IMR-90 (cell line): ENCODE data around the gene MRPS26. TPM values are rescaled to one million over a fixed set of nuclear protein-coding genes. Genes with fewer than 3 reads are reported as not detected.

Experiments
- ATAC-seq: fragments of 200-7000 bp; cut with Tn5 transposase; 2 replicates; pipeline ENCODE4 v1.9.1; 2020; ENCODE audit warnings: low read depth, mild to moderate bottlenecking, moderate library complexity
- BruUV-seq: library from RNA; stranded (reverse); fragments of 400-500 nt; replicated peaks from 2 replicates; lab custom pipeline; 2021; lab: Mats Ljungman, UMichigan
- CTCF ChIA-PET: fragments of 300-600 bp; formaldehyde crosslinking; extraction: SDS; loops from one replicate; lab custom pipeline; 2021; ENCODE audit warnings: antibody characterized with exemption; lab: Yijun Ruan, JAX
- POLR2A ChIA-PET: fragments of 300-600 bp; sonication (Branson Sonifier 250); formaldehyde crosslinking; loops from one replicate; lab custom pipeline; 2022; ENCODE audit warnings: antibody characterized with exemption; ENCODE audit not compliant: unreplicated experiment; lab: Charles Lee
- DNase-seq: peaks from one replicate; pipeline ENCODE4 v3.0.0; 2013
- H2AFZ ChIP-seq: replicated peaks from 2 replicates; pipeline ENCODE3; 2013; ENCODE audit warnings: low read length, mild to moderate bottlenecking; ENCODE audit not compliant: poor library complexity
- H2AK5ac ChIP-seq: 2 replicates; pipeline ENCODE4 v1.6.1; 2013; ENCODE audit warnings: low read depth, low read length, inconsistent platforms
- H2AK9ac ChIP-seq: replicated peaks from 2 replicates; pipeline ENCODE3; 2013; ENCODE audit warnings: mild to moderate bottlenecking, low read depth, low read length, moderate library complexity; ENCODE audit not compliant: poor library complexity
- H2BK120ac ChIP-seq: 2 replicates; pipeline ENCODE4 v1.6.1; 2013; ENCODE audit warnings: low read depth, low read length, inconsistent platforms
- H2BK15ac ChIP-seq: 3 replicates; pipeline ENCODE4 v1.6.1; 2013; ENCODE audit warnings: low read depth, low read length, inconsistent platforms
- H2BK20ac ChIP-seq: 2 replicates; pipeline ENCODE4 v1.6.1; 2013; ENCODE audit warnings: low read depth, mild to moderate bottlenecking, inconsistent platforms, low read length, moderate library complexity
- H2BK5ac ChIP-seq: 2 replicates; pipeline ENCODE4 v1.6.1; 2013; ENCODE audit warnings: mild to moderate bottlenecking, low read depth, low read length, inconsistent platforms; ENCODE audit not compliant: poor library complexity, severe bottlenecking
- H3K14ac ChIP-seq: replicated peaks from 2 replicates; pipeline ENCODE4 v1.6.1; 2013; ENCODE audit warnings: low read depth, low read length, inconsistent platforms
- H3K18ac ChIP-seq: 2 replicates; pipeline ENCODE4 v1.6.1; 2013; ENCODE audit warnings: low read depth, low read length, control low read depth
- H3K23ac ChIP-seq: 2 replicates; pipeline ENCODE4 v1.6.1; 2013; ENCODE audit warnings: low read depth, low read length, inconsistent platforms
- H3K27ac ChIP-seq: 2 replicates; pipeline ENCODE4 v1.5.1; 2013; ENCODE audit warnings: mild to moderate bottlenecking, control low read depth, low read length; ENCODE audit not compliant: insufficient read depth
- H3K27me3 ChIP-seq: 2 replicates; pipeline ENCODE4 v1.6.1; 2013; ENCODE audit warnings: low read length; ENCODE audit not compliant: control insufficient read depth, insufficient read depth
- H3K36me3 ChIP-seq: 2 replicates; pipeline ENCODE4 v1.6.1; 2013; ENCODE audit warnings: low read length, mixed read lengths; ENCODE audit not compliant: control insufficient read depth, insufficient read depth
- H3K4ac ChIP-seq: 2 replicates; pipeline ENCODE4 v1.6.1; 2013; ENCODE audit warnings: low read depth, low read length, inconsistent platforms
- H3K4me1 ChIP-seq: 2 replicates; pipeline ENCODE4 v1.6.1; 2013; ENCODE audit warnings: low read length, mixed read lengths; ENCODE audit not compliant: control insufficient read depth, insufficient read depth
- H3K4me2 ChIP-seq: 2 replicates; pipeline ENCODE4 v1.6.1; 2013; ENCODE audit warnings: low read depth, mild to moderate bottlenecking, control low read depth, low read length, moderate library complexity
- H3K4me3 ChIP-seq: 2 replicates; pipeline ENCODE4 v1.5.1; 2013; ENCODE audit warnings: low read depth, mild to moderate bottlenecking, control low read depth, low read length, moderate library complexity; ENCODE audit not compliant: insufficient read depth
- H3K56ac ChIP-seq: 2 replicates; pipeline ENCODE4 v1.6.1; 2013; ENCODE audit warnings: low read length, inconsistent platforms; ENCODE audit not compliant: insufficient read depth; ENCODE audit errors: extremely low read depth
- H3K79me1 ChIP-seq, 2 experiments: 2 replicates each; pipeline ENCODE4 v1.6.1; 2013; ENCODE audit warnings: low read length in 2 of 2, inconsistent platforms in 1 of 2, low read depth in 1 of 2
- H3K9ac ChIP-seq: 2 replicates; pipeline ENCODE4 v1.6.1; 2013; ENCODE audit warnings: low read depth, low read length, control low read depth
- H3K9me1 ChIP-seq: 2 replicates; pipeline ENCODE4 v1.6.1; 2013; ENCODE audit warnings: low read length, inconsistent platforms; ENCODE audit not compliant: insufficient read depth
- H3K9me3 ChIP-seq: 2 replicates; pipeline ENCODE4 v1.6.1; 2013; ENCODE audit warnings: low read length; ENCODE audit not compliant: control insufficient read depth, insufficient read depth
- H4K20me1 ChIP-seq: 2 replicates; pipeline ENCODE4 v1.6.1; 2013; ENCODE audit warnings: low read length, inconsistent platforms; ENCODE audit not compliant: insufficient read depth
- H4K5ac ChIP-seq: 2 replicates; pipeline ENCODE4 v1.6.1; 2013; ENCODE audit warnings: mild to moderate bottlenecking, low read depth, low read length, control low read depth
- H4K8ac ChIP-seq, 2 experiments: 2 replicates each; pipeline ENCODE4 v1.6.1; 2013; ENCODE audit warnings: low read depth in 2 of 2, low read length in 2 of 2, control low read depth in 1 of 2, inconsistent platforms in 1 of 2
- H4K91ac ChIP-seq: 2 replicates; pipeline ENCODE4 v1.6.1; 2013; ENCODE audit warnings: low read depth, low read length, inconsistent platforms; ENCODE audit not compliant: insufficient read depth
- CEBPB ChIP-seq: IDR thresholded peaks from 2 replicates; pipeline ENCODE4 v1.6.1; 2012; ENCODE audit warnings: low read depth, low read length, improper control_type of control experiment
- FOS ChIP-seq: fragments of 150-350 bp; IDR thresholded peaks from 2 replicates; pipeline ENCODE4 v1.6.1; 2016; ENCODE audit warnings: low read depth, low read length
- MAFK ChIP-seq: IDR thresholded peaks from 2 replicates; pipeline ENCODE4 v1.6.1; 2012; ENCODE audit warnings: low read depth, low read length, improper control_type of control experiment
- MAZ ChIP-seq: IDR thresholded peaks from 2 replicates; pipeline ENCODE4 v1.6.1; 2012; ENCODE audit warnings: low read depth, mild to moderate bottlenecking, low read length, improper control_type of control experiment, moderate library complexity, borderline replicate concordance
- RFX5 ChIP-seq: IDR thresholded peaks from 2 replicates; pipeline ENCODE4 v1.8.0; 2012; ENCODE audit warnings: low read depth, mild to moderate bottlenecking, low read length, moderate library complexity
- SMC3 ChIP-seq: fragments of 150-350 bp; IDR thresholded peaks from 2 replicates; pipeline ENCODE4 v1.6.1; 2016; ENCODE audit warnings: low read depth, mild to moderate bottlenecking, antibody characterized with exemption, low read length, moderate library complexity
- WGBS, 2 experiments: methylation state at CpG; one replicate each; pipeline versions ENCODE4 v1.1.5 to v1.1.7; 2013; ENCODE audit warnings: missing lambda C conversion rate in 2 of 2; ENCODE audit not compliant: insufficient read length in 1 of 2; ENCODE audit errors: extremely low coverage in 2 of 2; 5-methylcytosine and 5-hydroxymethylcytosine counted together
- dilution Hi-C: fragments of 300-500 bp; cut with HindIII; formaldehyde crosslinking; loops from one replicate; pipeline ENCODE4 v1.14.3; 2018; ENCODE audit warnings: low sequenced_read_pairs; ENCODE audit not compliant: unreplicated experiment
- in situ Hi-C: fragments of 300-500 bp; cut with MboI; formaldehyde crosslinking; loops from 3 replicates; pipeline ENCODE4 v1.14.3; 2019; ENCODE audit warnings: low sequenced_read_pairs, inconsistent platforms, mixed read lengths
- intact Hi-C: fragments of 100-400 bp; cut with micrococcal nuclease; formaldehyde crosslinking; loops from 2 replicates; pipeline ENCODE4 v1.10.0; 2022
- polyA plus RNA-seq, 3 experiments: library from polyadenylated mRNA; depleted of rRNA; stranded (reverse); fragments of >200 nt; gene quantifications; 2 replicates each; pipeline ENCODE4 v1.2.3, GENCODE V29; 2012; ENCODE audit warnings: low replicate concordance in 1 of 3
- total RNA-seq: library from RNA; depleted of rRNA; stranded (reverse); fragments of >200 nt; gene quantifications from 2 replicates; pipeline ENCODE4 v1.2.3, GENCODE V29; 2012
- TF ChIP-seq, protein P1 (sequence below): fragments of 150-350 bp; IDR thresholded peaks from 2 replicates; pipeline ENCODE4 v1.6.1; 2017; ENCODE audit warnings: mild to moderate bottlenecking, antibody characterized with exemption, low read length, low read depth
- TF ChIP-seq, protein P2 (sequence below): fragments of 150-350 bp; IDR thresholded peaks from 2 replicates; pipeline ENCODE4 v1.6.1; 2016; ENCODE audit warnings: low read depth, mild to moderate bottlenecking, low read length, moderate library complexity, borderline replicate concordance

Gene MRPS26
- total and polyA plus RNA-seq, 2 of the 4 experiments (the other 2 are of a cell fraction): 22.2 to 38.6 TPM

DNA sequence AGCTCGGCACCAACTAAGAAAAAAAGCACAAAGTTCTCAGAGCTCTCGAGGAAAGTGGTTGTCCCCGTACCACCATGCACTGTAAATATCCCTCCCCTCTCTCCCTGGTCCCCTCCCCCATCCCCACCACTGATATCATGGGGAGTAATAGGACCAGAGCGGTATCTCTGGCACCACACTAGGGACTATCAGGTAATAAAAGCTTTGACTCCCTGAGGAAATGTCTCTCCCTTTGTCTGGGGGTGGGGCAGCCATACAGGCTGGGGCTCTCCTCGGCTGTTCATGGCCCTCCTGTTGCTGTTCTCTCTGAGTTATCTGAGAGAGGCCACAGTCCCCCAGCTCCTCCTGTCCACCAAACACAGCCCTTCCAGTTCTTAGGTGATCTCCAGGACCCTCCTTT lies 7.4 kb upstream of the MRPS26 start:
- ATAC-seq: no peak
- H4K91ac ChIP-seq: no peak overlapping the region
- no peak overlapping the region for H2AK5ac ChIP-seq
- H2BK20ac ChIP-seq: no peak overlapping the region
- CTCF ChIA-PET: no interaction called here
- H3K23ac ChIP-seq: no peak overlapping the region
- BruUV-seq: no TSS peak
- no peak overlapping the region for H3K18ac ChIP-seq
- peaks cover 6% of the 10 kb centered on the region; the same call in 1 of the 2 replicates for H3K4me1 ChIP-seq
- POLR2A ChIA-PET: no interaction called here
- H3K79me1 ChIP-seq: no peaks in the 10 kb centered on the region
- no peak overlapping the region for H2BK5ac ChIP-seq
- H3K36me3 ChIP-seq: peaks cover 54% of the 10 kb centered on the region
- H3K9me1 ChIP-seq: no peaks in the 10 kb centered on the region
- TF ChIP-seq SMC3: no peak
- no peak for TF ChIP-seq MAFK
- TF ChIP-seq, protein P1, sequence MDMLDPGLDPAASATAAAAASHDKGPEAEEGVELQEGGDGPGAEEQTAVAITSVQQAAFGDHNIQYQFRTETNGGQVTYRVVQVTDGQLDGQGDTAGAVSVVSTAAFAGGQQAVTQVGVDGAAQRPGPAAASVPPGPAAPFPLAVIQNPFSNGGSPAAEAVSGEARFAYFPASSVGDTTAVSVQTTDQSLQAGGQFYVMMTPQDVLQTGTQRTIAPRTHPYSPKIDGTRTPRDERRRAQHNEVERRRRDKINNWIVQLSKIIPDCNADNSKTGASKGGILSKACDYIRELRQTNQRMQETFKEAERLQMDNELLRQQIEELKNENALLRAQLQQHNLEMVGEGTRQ: no peak
- no peak for TF ChIP-seq FOS
- no peak for TF ChIP-seq MAZ
- TF ChIP-seq, protein P2, sequence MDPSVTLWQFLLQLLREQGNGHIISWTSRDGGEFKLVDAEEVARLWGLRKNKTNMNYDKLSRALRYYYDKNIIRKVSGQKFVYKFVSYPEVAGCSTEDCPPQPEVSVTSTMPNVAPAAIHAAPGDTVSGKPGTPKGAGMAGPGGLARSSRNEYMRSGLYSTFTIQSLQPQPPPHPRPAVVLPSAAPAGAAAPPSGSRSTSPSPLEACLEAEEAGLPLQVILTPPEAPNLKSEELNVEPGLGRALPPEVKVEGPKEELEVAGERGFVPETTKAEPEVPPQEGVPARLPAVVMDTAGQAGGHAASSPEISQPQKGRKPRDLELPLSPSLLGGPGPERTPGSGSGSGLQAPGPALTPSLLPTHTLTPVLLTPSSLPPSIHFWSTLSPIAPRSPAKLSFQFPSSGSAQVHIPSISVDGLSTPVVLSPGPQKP: no peak
- no peak for TF ChIP-seq RFX5
- TF ChIP-seq CEBPB: no peak
- WGBS, 2 experiments: no CpG with 5 or more reads among the region's 5 CpGs
- in situ Hi-C loops (no loop called here), intact Hi-C loops (no loop called here), dilution Hi-C loops (no loop called here)
- no peaks in the 10 kb centered on the region for H3K27me3 ChIP-seq
- no peaks in the 10 kb centered on the region for H4K20me1 ChIP-seq
- H2AK9ac ChIP-seq: no peak overlapping the region
- H3K4ac ChIP-seq: no peak overlapping the region
- no peaks in the 10 kb centered on the region for H3K9me3 ChIP-seq
- no peak overlapping the region for H3K56ac ChIP-seq
- H3K4me2 ChIP-seq: no peak overlapping the region
- H3K9ac ChIP-seq: no peak overlapping the region
- H2AFZ ChIP-seq: no peak overlapping the region
- no peak overlapping the region for H3K14ac ChIP-seq
- H2BK120ac ChIP-seq: no peak overlapping the region
- H2BK15ac ChIP-seq: no peak overlapping the region
- no peak overlapping the region for H3K4me3 ChIP-seq
- no peak for DNase-seq
- H4K5ac ChIP-seq: no peak overlapping the region
- no peak overlapping the region for H4K8ac ChIP-seq
- H3K27ac ChIP-seq: no peak overlapping the region
